ENCODE measurements around the gene SECTM1.

DNA sequence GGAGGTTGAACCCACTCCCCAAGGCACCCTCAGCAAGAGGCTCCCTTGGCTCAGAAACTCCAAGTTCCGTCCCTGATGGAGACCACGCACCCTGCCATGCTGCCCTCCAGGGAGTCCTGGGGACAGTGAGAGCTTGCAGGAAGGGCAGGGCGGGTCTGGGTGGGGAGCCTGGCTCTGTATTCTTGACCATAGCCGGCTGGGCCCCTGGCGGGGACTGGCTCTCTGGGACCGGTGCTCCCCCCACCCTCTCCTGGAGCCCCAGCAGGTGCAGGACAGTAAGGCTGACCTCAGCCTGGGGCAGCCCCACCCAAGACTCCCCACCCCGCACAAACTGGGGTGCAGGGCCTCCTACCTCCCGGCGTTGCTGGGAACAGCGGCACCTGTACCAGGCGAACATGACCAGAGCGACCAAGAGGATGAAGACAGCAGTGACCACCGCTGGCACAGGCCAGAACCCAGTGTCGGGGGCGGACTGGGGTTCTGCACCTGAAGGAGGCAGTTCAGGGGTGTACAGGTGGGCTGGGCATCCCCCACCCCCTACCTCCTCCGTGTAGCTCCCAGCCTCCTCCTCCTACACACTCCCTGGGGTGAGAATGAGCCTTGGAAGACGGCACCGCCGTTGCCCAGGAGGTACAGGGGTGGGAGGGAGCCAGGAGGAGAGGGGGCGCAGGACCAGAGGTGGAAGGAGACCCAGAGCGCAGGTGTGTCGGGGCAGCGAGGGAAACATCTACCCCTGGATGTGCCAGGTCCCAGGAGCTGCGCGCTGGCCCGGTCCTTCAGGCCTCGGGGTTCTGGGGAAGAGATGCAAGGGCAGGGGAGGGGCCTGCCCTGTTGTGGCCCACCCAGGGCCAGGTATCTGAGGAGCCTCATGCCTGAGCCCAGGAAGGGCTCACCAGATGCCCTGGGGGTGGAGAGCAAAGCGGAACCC is 10.8 kb downstream of the SECTM1 start:
- TF ChIP-seq POLR2A (IDR thresholded peaks at IDR 0.05) = no peak
- TF ChIP-seq, protein P1, sequence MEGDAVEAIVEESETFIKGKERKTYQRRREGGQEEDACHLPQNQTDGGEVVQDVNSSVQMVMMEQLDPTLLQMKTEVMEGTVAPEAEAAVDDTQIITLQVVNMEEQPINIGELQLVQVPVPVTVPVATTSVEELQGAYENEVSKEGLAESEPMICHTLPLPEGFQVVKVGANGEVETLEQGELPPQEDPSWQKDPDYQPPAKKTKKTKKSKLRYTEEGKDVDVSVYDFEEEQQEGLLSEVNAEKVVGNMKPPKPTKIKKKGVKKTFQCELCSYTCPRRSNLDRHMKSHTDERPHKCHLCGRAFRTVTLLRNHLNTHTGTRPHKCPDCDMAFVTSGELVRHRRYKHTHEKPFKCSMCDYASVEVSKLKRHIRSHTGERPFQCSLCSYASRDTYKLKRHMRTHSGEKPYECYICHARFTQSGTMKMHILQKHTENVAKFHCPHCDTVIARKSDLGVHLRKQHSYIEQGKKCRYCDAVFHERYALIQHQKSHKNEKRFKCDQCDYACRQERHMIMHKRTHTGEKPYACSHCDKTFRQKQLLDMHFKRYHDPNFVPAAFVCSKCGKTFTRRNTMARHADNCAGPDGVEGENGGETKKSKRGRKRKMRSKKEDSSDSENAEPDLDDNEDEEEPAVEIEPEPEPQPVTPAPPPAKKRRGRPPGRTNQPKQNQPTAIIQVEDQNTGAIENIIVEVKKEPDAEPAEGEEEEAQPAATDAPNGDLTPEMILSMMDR (IDR thresholded peaks at IDR 0.05 in 4 of 5, conservative IDR thresholded peaks at IDR 0.05 in 1 of 5) = no peak

Measured in gastrocnemius medialis (tissue), 4 donors.